Panc1 (cell line): Measurements from ENCODE around the gene PHPT1. TPM values are rescaled to one million over a fixed set of nuclear protein-coding genes. Genes with fewer than 3 reads are reported as not detected.

ENCODE experiments used
- ATAC-seq: fragments of 200-7000 bp; cut with Tn5 transposase; 2 replicates; pipeline ENCODE4 v1.9.1; 2020; ENCODE audit warnings: mild to moderate bottlenecking, moderate library complexity
- BruUV-seq: library from RNA; stranded (reverse); fragments of 400-500 nt; replicated peaks from 2 replicates; lab custom pipeline; 2021; lab: Mats Ljungman, UMichigan
- CTCF ChIA-PET: fragments of 300-600 bp; sonication (Branson Sonifier 250); formaldehyde crosslinking; loops from one replicate; lab custom pipeline; 2022; ENCODE audit warnings: antibody characterized with exemption; lab: Charles Lee
- POLR2A ChIA-PET: fragments of 300-600 bp; sonication (Branson Sonifier 250); formaldehyde crosslinking; loops from one replicate; lab custom pipeline; 2022; ENCODE audit warnings: antibody characterized with exemption; lab: Charles Lee
- DNase-seq: peaks from one replicate; pipeline ENCODE4 v3.0.0-alpha.2; 2010; ENCODE audit warnings: low read depth, low spot score
- H3K27ac ChIP-seq: 2 replicates; pipeline ENCODE4 v1.5.1; 2011; ENCODE audit warnings: mild to moderate bottlenecking, low read length, inconsistent platforms
- H3K27me3 ChIP-seq: fragments of 200-500 bp; sonication (Bioruptor generic); 2 replicates; pipeline ENCODE4 v1.6.0; 2014; ENCODE audit warnings: low read length, inconsistent platforms; ENCODE audit not compliant: control insufficient read depth, insufficient read depth
- H3K36me3 ChIP-seq: fragments of 200-500 bp; sonication (Bioruptor generic); 2 replicates; pipeline ENCODE4 v1.5.1; 2014; ENCODE audit warnings: inconsistent platforms, mild to moderate bottlenecking, low read length, moderate library complexity; ENCODE audit not compliant: control insufficient read depth, insufficient read depth
- H3K4me1 ChIP-seq: 2 replicates; pipeline ENCODE4 v1.5.1; 2011; ENCODE audit warnings: inconsistent platforms, mild to moderate bottlenecking, low read length, moderate library complexity; ENCODE audit not compliant: control insufficient read depth, insufficient read depth
- H3K4me3 ChIP-seq, 2 experiments: 2 replicates each; pipeline ENCODE4 v1.5.1; 2011 to 2012; ENCODE audit warnings: low read depth in 2 of 2, low read length in 2 of 2, mild to moderate bottlenecking in 2 of 2, inconsistent platforms in 1 of 2, moderate library complexity in 1 of 2
- H3K9me3 ChIP-seq: fragments of 200-500 bp; sonication (Bioruptor generic); 2 replicates; pipeline ENCODE4 v1.5.1; 2014; ENCODE audit warnings: low read depth, mild to moderate bottlenecking, inconsistent platforms, low read length, moderate library complexity; ENCODE audit not compliant: control insufficient read depth, insufficient read depth
- POLR2AphosphoS5 ChIP-seq: IDR thresholded peaks from 2 replicates; pipeline ENCODE4 v1.6.1; 2012; ENCODE audit warnings: mild to moderate bottlenecking, low read depth, low read length, moderate library complexity
- SIN3A ChIP-seq: IDR thresholded peaks from 2 replicates; pipeline ENCODE4 v1.6.1; 2012; ENCODE audit warnings: low read depth, mild to moderate bottlenecking, low read length, moderate library complexity, borderline replicate concordance; ENCODE audit not compliant: insufficient read depth
- TCF7L2 ChIP-seq: IDR thresholded peaks from 2 replicates; pipeline ENCODE4 v1.6.1; 2011; ENCODE audit warnings: mild to moderate bottlenecking, low read depth, low read length, inconsistent platforms
- in situ Hi-C: cut with HindIII; loops from 2 replicates; pipeline ENCODE4 v1.10.0; 2016; ENCODE audit warnings: low sequenced_read_pairs, low pct_unique_long_range_greater_than_20kb
- intact Hi-C: fragments of 100-400 bp; cut with micrococcal nuclease; formaldehyde crosslinking; loops from one replicate; pipeline ENCODE4 v1.10.0; 2022; ENCODE audit not compliant: unreplicated experiment
- total RNA-seq: library from RNA; stranded (reverse); gene quantifications from one replicate; pipeline ENCODE4 v1.2.1, GENCODE V29; 2021; ENCODE audit not compliant: unreplicated experiment
- TF ChIP-seq, protein P1 (sequence below): fragments of 450-650 bp; IDR thresholded peaks from 2 replicates; pipeline ENCODE4 v1.5.1; 2017; ENCODE audit warnings: mild to moderate bottlenecking
- TF ChIP-seq, protein P2 (sequence below), 2 experiments: IDR thresholded peaks; 2 replicates each; pipeline ENCODE4 v1.6.1; 2011 to 2012; ENCODE audit warnings: low read depth in 2 of 2, control low read depth in 1 of 2, low read length in 1 of 2, mild to moderate bottlenecking in 1 of 2, moderate library complexity in 1 of 2; ENCODE audit not compliant: insufficient read depth in 1 of 2

The PHPT1 gene
- total RNA-seq, 1 experiment from 2014 or later, result 204 TPM

GRCh38 chr9:136896027-136896426 is 46.8 kb downstream of the PHPT1 start:
- no peak for ATAC-seq
- intact Hi-C loops (no loop called here), in situ Hi-C loops (no loop called here)
- TF ChIP-seq, protein P1, sequence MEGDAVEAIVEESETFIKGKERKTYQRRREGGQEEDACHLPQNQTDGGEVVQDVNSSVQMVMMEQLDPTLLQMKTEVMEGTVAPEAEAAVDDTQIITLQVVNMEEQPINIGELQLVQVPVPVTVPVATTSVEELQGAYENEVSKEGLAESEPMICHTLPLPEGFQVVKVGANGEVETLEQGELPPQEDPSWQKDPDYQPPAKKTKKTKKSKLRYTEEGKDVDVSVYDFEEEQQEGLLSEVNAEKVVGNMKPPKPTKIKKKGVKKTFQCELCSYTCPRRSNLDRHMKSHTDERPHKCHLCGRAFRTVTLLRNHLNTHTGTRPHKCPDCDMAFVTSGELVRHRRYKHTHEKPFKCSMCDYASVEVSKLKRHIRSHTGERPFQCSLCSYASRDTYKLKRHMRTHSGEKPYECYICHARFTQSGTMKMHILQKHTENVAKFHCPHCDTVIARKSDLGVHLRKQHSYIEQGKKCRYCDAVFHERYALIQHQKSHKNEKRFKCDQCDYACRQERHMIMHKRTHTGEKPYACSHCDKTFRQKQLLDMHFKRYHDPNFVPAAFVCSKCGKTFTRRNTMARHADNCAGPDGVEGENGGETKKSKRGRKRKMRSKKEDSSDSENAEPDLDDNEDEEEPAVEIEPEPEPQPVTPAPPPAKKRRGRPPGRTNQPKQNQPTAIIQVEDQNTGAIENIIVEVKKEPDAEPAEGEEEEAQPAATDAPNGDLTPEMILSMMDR, result no peak
- H3K4me3 ChIP-seq, result no peak overlapping the region
- BruUV-seq, result no TSS peak
- peaks cover 25% of the 10 kb centered on the region for H3K4me1 ChIP-seq
- ChIA-PET CTCF (no interaction called here), POLR2A (no interaction called here)
- peak overlapping the region; percentile 23; the same call in 1 of the 2 replicates for H3K27ac ChIP-seq
- no peaks in the 10 kb centered on the region for H3K27me3 ChIP-seq
- 0 out of 2 replicates have a peak, but pooled peaks cover 2% of the 10 kb centered on the region for H3K36me3 ChIP-seq
- H3K9me3 ChIP-seq, result no peaks in the 10 kb centered on the region
- DNase-seq, result no peak

DNA sequence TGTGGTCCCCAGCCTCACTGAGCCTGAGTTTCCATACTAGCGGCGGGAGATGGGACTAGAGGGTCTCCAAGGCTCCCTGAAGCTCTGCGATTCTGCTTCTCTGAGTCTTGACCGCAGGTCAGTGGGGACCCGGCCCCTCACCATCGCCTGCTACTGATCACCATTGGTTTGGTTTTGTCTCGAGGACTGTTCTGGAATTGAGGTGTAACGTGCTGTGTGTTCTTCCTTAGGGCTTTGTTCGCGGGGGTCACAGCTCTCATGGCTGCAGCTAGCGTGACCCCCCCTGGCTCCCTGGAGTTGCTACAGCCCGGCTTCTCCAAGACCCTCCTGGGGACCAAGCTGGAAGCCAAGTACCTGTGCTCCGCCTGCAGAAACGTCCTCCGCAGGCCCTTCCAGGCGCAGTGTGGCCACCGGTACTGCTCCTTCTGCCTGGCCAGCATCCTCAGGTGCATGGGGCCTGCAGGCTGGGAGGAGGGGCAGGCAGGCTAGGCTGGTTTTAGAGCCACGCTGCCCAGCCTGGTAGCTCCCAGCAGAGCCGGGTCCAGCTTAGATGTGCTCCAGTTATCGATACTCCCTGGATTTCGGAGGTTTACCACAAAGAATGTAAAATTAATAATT is 49.4 kb downstream of the PHPT1 start:
- Histone ChIP-seq H3K36me3 (peaks cover 4% of the 10 kb centered on the region; the same call in 1 of the 2 replicates), H3K27me3 (no peaks in the 10 kb centered on the region), H3K27ac (peak overlapping the region; percentile 97), H3K4me3 (no peak overlapping the region), H3K4me1 (peaks cover 49% of the 10 kb centered on the region), H3K9me3 (no peaks in the 10 kb centered on the region)
- ChIA-PET POLR2A (no interaction called here), CTCF (interaction anchor here (1.3 kb wide), 1 partner anchor 16 kb away, joined by 3 read pairs; no protein-coding TSS in a partner anchor)
- DNase-seq (no peak), ATAC-seq (no peak)
- TF ChIP-seq, protein P1, result no peak
- TF ChIP-seq TCF7L2, result no peak
- no peak for TF ChIP-seq POLR2AphosphoS5
- no peak for TF ChIP-seq SIN3A
- TF ChIP-seq, protein P2, sequence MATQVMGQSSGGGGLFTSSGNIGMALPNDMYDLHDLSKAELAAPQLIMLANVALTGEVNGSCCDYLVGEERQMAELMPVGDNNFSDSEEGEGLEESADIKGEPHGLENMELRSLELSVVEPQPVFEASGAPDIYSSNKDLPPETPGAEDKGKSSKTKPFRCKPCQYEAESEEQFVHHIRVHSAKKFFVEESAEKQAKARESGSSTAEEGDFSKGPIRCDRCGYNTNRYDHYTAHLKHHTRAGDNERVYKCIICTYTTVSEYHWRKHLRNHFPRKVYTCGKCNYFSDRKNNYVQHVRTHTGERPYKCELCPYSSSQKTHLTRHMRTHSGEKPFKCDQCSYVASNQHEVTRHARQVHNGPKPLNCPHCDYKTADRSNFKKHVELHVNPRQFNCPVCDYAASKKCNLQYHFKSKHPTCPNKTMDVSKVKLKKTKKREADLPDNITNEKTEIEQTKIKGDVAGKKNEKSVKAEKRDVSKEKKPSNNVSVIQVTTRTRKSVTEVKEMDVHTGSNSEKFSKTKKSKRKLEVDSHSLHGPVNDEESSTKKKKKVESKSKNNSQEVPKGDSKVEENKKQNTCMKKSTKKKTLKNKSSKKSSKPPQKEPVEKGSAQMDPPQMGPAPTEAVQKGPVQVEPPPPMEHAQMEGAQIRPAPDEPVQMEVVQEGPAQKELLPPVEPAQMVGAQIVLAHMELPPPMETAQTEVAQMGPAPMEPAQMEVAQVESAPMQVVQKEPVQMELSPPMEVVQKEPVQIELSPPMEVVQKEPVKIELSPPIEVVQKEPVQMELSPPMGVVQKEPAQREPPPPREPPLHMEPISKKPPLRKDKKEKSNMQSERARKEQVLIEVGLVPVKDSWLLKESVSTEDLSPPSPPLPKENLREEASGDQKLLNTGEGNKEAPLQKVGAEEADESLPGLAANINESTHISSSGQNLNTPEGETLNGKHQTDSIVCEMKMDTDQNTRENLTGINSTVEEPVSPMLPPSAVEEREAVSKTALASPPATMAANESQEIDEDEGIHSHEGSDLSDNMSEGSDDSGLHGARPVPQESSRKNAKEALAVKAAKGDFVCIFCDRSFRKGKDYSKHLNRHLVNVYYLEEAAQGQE (IDR thresholded peaks at IDR 0.05; ENCODE audit: insufficient read depth in 1 of 2, low read depth in 2 of 2, low read length in 1 of 2), result no peak
- in situ Hi-C loops, result no loop called here
- intact Hi-C loops, result no loop called here
- BruUV-seq, result no TSS peak
